SIG-M5 (cell line): ENCODE data around the gene IGFBP4.

ENCODE experiments used
- DNase-seq: peaks from one replicate; lab custom pipeline; 2025; lab: John Stamatoyannopoulos, UW

Gene IGFBP4

GRCh38 chr17:40432864-40433528 lies 10.3 kb upstream of the IGFBP4 start:
- no peak for DNase-seq

GRCh38 chr17:40433551-40434415 lies 9.5 kb upstream of the IGFBP4 start:
- no peak for DNase-seq

- no peak for DNase-seq
Measured at GRCh38 chr17:40436636-40437035, 6.6 kb upstream of the IGFBP4 start.

- DNase-seq, result no peak
Measured at GRCh38 chr17:40437095-40437732, 6.0 kb upstream of the IGFBP4 start.

GRCh38 chr17:40440166-40440565 lies 3.1 kb upstream of the IGFBP4 start:
- DNase-seq, result no peak

GRCh38 chr17:40442392-40443195 lies 656 bp upstream of the IGFBP4 start:
- DNase-seq, result no peak

GRCh38 chr17:40443988-40444899 lies 994 bp downstream of the IGFBP4 start:
- no peak for DNase-seq

- no peak for DNase-seq
Measured at GRCh38 chr17:40445751-40446468, 2.7 kb downstream of the IGFBP4 start.

- no peak for DNase-seq
Measured at GRCh38 chr17:40447148-40447644, 3.9 kb downstream of the IGFBP4 start.

- DNase-seq, result no peak
Measured at GRCh38 chr17:40447806-40448205, 4.6 kb downstream of the IGFBP4 start.

GRCh38 chr17:40448213-40448638 lies 5.0 kb downstream of the IGFBP4 start:
- no peak for DNase-seq

GRCh38 chr17:40448639-40449261 lies 5.5 kb downstream of the IGFBP4 start:
- no peak for DNase-seq

- no peak for DNase-seq
Measured at GRCh38 chr17:40450175-40450574, 6.9 kb downstream of the IGFBP4 start.

GRCh38 chr17:40451420-40451819 lies 8.2 kb downstream of the IGFBP4 start:
- DNase-seq, result no peak

GRCh38 chr17:40452216-40452787 lies 9.1 kb downstream of the IGFBP4 start:
- DNase-seq, result no peak

GRCh38 chr17:40452921-40453378 lies 9.7 kb downstream of the IGFBP4 start:
- DNase-seq, result no peak

GRCh38 chr17:40453881-40454612 lies 10.8 kb downstream of the IGFBP4 start:
- no peak for DNase-seq

- DNase-seq, result no peak
Measured at GRCh38 chr17:40454613-40454995, 11.4 kb downstream of the IGFBP4 start.
